Measurements from ENCODE around the gene HTATSF1.
A peak's percentile ranks its signal among the peaks of the same experiment; 100 is the strongest.

HTATSF1 gene

GRCh38 chrX:136496764-136497555, 432 bp upstream of the HTATSF1 start:
- peak; percentile 66 to 67 (median 67) for DNase-seq (ENCODE audit: low read depth in 3 of 3, low spot score in 1 of 3)

GRCh38 chrX:136519069-136519468, 21.7 kb downstream of the HTATSF1 start:
- no peak for DNase-seq (ENCODE audit: low read depth in 3 of 3, low spot score in 1 of 3)

DNA sequence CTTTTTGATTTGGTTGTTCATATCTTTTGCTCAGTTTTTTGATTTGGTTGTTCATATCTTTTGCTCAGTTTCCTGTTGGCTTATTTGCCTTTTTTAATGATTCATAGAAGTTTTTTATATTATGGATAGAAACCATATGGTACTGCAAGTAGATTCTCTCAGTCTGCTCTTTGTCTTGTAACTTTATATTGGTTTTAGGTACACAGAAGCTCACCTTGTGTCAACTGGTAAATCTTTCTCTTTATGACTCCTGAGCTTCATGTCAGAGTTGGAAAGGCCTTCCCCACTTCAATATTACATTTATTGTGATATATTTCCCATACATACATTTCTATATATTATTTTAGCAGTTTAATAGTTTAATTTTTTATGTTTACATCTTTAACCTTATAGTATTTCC, 26.4 kb downstream of the HTATSF1 start:
- no peak for DNase-seq (ENCODE audit: low read depth in 3 of 3, low spot score in 1 of 3)

GRCh38 chrX:136525738-136526606, 28.6 kb downstream of the HTATSF1 start:
- no peak for DNase-seq (ENCODE audit: low read depth in 3 of 3, low spot score in 1 of 3)

- DNase-seq (ENCODE audit: low read depth in 3 of 3, low spot score in 1 of 3), result no peak
These were observed 31.4 kb downstream of the HTATSF1 start for GRCh38 chrX:136528645-136529315.

GRCh38 chrX:136529795-136530194, 32.4 kb downstream of the HTATSF1 start:
- DNase-seq (ENCODE audit: low read depth in 3 of 3, low spot score in 1 of 3), result no peak

GRCh38 chrX:136531951-136532350, 34.6 kb downstream of the HTATSF1 start, which contains the start of gene VGLL1:
TSS of gene VGLL1 (plus strand) at chrX:136532215. CDS start at chrX:136536021, 3,806 bp downstream.
- no peak for DNase-seq (ENCODE audit: low read depth in 3 of 3, low spot score in 1 of 3)

DNA sequence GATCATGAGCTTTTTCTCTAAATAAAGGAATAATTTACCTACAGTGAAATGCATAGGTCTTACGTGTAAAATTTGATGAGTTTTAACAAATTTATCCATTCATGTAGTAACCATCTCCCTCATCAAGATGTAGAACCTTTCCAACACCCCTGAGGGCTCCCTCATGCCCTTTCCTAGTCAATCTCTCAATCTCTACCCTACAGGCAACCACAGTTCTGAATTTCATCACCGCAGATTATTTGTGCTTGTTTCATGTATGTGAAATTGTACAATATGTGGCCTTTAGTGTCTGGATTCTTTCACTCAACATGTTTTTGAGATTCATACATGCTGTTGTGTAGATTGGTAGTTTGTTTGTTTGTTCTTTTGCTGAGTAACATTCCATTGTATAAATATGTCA, 36.7 kb downstream of the HTATSF1 start:
- no peak for DNase-seq (ENCODE audit: low read depth in 3 of 3, low spot score in 1 of 3)

- no peak for DNase-seq (ENCODE audit: low read depth in 3 of 3, low spot score in 1 of 3)
These were observed 41.4 kb downstream of the HTATSF1 start for GRCh38 chrX:136538811-136539210.

GRCh38 chrX:136540226-136540625, 42.8 kb downstream of the HTATSF1 start:
- no peak for DNase-seq (ENCODE audit: low read depth in 3 of 3, low spot score in 1 of 3)

GRCh38 chrX:136541294-136541693, 43.9 kb downstream of the HTATSF1 start:
- DNase-seq (ENCODE audit: low read depth in 3 of 3, low spot score in 1 of 3), result no peak

DNA sequence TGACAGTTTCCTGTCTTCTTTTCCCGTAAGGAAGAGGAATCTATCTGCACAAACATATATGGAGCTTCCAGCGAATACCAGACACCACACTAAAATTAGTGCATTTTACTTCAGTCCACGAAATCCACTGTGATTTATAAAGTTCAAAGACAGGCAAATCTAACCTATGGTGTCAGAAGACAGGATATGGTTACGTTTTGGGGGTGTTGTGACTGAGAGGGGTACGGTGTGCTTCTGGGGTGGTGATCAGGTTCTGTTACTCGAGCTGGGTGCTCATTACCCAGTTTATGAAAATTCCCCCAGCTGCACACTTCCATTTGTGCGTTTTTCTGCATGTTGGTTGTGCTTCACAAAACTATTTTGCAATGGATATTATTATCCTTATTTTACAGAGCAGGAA, 44.9 kb downstream of the HTATSF1 start:
- DNase-seq (ENCODE audit: low read depth in 3 of 3, low spot score in 1 of 3), result no peak

DNA sequence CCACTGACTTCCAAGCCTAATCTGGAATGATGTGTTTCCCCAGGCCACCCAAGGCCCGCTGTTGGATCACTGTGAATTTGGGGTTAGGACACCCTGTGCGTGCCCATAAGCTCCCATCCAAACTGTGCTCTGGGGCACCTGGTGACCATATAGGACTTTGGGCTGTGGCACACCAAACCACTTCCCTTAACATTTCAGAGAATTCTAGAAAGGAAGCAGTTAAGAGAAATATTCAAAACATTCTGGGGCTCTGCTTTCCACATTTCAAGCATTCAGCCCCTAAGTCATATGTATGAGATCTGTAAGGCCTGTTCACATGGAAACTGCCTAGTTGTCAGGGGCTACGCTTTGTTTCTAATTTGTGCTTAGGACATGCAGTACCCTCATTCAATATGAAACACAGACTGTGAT, 49.0 kb downstream of the HTATSF1 start:
- DNase-seq (ENCODE audit: low read depth in 3 of 3, low spot score in 1 of 3), result no peak

DNA sequence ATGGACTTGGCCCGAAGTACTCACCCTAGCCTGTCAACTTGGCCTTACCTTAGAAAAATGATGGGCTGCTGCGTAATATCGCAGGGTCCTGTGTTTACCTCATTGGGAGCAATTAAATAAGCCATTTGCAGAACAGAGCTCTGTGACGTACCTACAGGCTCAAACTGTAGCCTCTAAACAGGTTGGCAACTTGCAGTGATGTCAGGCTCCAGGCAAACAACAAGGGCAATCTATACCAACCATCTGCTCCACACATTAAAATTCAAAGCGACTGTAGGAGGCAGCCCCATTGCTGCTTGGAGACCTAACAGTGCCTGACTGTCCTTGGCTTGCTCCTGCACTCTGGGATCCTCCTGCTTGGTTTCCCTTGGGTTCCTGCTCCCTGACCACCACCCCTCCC, 51.8 kb downstream of the HTATSF1 start:
- DNase-seq (ENCODE audit: low read depth in 3 of 3, low spot score in 1 of 3), result no peak

DNA sequence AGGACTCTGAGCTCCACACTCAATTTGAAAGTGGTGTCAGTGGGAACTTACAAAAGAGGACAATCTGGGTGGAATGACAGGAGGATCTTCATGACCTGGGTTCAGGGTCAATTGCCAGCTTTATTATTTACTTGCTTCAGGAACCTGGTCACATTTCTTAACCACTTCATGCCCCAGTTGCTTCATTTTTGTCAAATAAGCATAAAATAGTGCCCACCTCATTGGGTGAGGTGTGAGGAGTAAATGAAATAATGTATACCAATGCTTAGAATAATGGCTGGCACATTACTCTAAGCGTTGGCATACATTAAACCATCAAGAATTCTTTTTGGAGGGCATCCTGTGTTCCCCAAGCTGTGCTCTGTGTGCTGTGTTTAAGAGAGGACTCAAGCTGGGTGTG, 54.0 kb downstream of the HTATSF1 start:
- no peak for DNase-seq (ENCODE audit: low read depth in 3 of 3, low spot score in 1 of 3)

- DNase-seq (ENCODE audit: low read depth in 3 of 3, low spot score in 1 of 3), result no peak
These were observed 58.3 kb downstream of the HTATSF1 start for GRCh38 chrX:136555694-136556093.

All from stimulated activated CD4-positive, alpha-beta T cell treated with anti-CD3 and anti-CD28 coated beads, TNF-alpha, amount 100 ng/mL, for 1 hour (primary cell).